GM12878 (cell line): Measurements from ENCODE around the gene PAX3. TPM values are rescaled to one million over a fixed set of nuclear protein-coding genes. Genes with fewer than 3 reads are reported as not detected.

Source experiments
- ATAC-seq: fragments of 200-7000 bp; cut with Tn5 transposase; 3 replicates; pipeline ENCODE4 v1.9.1; 2020; ENCODE audit warnings: mild to moderate bottlenecking, moderate library complexity
- BruUV-seq: library from RNA; stranded (reverse); fragments of 400-500 nt; replicated peaks from 2 replicates; lab custom pipeline; 2021; lab: Mats Ljungman, UMichigan
- CTCF ChIA-PET: fragments of 300-600 bp; sonication (Branson Sonifier 250); formaldehyde crosslinking; extraction: SDS; loops from one replicate; lab custom pipeline; 2021; ENCODE audit warnings: inconsistent platforms; lab: Yijun Ruan, JAX
- POLR2A ChIA-PET: fragments of 350-600 bp; formaldehyde crosslinking; extraction: SDS; loops from one replicate; lab custom pipeline; 2021; ENCODE audit warnings: inconsistent platforms; lab: Charles Lee
- RAD21 ChIA-PET: fragments of 300-600 bp; sonication (Branson Sonifier 250); formaldehyde crosslinking; loops from one replicate; lab custom pipeline; 2023; ENCODE audit warnings: antibody characterized with exemption; ENCODE audit not compliant: unreplicated experiment; lab: Charles Lee
- SMC1A ChIA-PET: fragments of 300-600 bp; sonication (Branson Sonifier 250); formaldehyde crosslinking; loops from one replicate; lab custom pipeline; 2023; ENCODE audit not compliant: unreplicated experiment, uncharacterized antibody; lab: Charles Lee
- DNase-seq: peaks from one replicate; pipeline ENCODE4 v3.0.0-alpha.2; 2011; ENCODE audit warnings: low read depth, low spot score
- FAIRE-seq: peaks from 3 replicates; lab custom pipeline; 2011; peaks lifted over from hg19 to GRCh38; lab: Jason Lieb, UNC
- H2AFZ ChIP-seq: 2 replicates; pipeline ENCODE4 v1.6.0; 2011; ENCODE audit warnings: low read depth, low read length, control low read depth; ENCODE audit not compliant: control insufficient read depth
- H3K27ac ChIP-seq: 2 replicates; pipeline ENCODE4 v1.5.1; 2011; ENCODE audit warnings: control low read depth; ENCODE audit not compliant: control insufficient read depth, insufficient read depth
- H3K27me3 ChIP-seq, 2 experiments: replicated peaks in 1 of 2; 2 replicates each; pipeline versions ENCODE4 v1.6.0 to v1.6.1; 2011; ENCODE audit warnings: low read length in 1 of 2; ENCODE audit not compliant: control insufficient read depth in 2 of 2, insufficient read depth in 2 of 2
- H3K36me3 ChIP-seq, 2 experiments: 2 replicates each; pipeline ENCODE4 v1.5.1; 2011; ENCODE audit warnings: low read length in 1 of 2; ENCODE audit not compliant: control insufficient read depth in 2 of 2, insufficient read depth in 2 of 2
- H3K4me1 ChIP-seq: 2 replicates; pipeline ENCODE4 v1.6.1; 2011; ENCODE audit warnings: mild to moderate bottlenecking, low read length, moderate library complexity, mixed read lengths; ENCODE audit not compliant: control insufficient read depth, insufficient read depth
- H3K4me2 ChIP-seq: 2 replicates; pipeline ENCODE4 v1.6.0; 2011; ENCODE audit warnings: control low read depth; ENCODE audit not compliant: control insufficient read depth, insufficient read depth
- H3K4me3 ChIP-seq: fragments of 200-600 bp; sonication (generic); 2 replicates; pipeline ENCODE4 v1.5.1; 2016
- H3K79me2 ChIP-seq: 2 replicates; pipeline ENCODE4 v1.6.0; 2011; ENCODE audit warnings: low read length; ENCODE audit not compliant: control insufficient read depth, insufficient read depth
- H3K9ac ChIP-seq: 2 replicates; pipeline ENCODE4 v1.8.0; 2011; ENCODE audit warnings: low read length, control low read depth, mixed read lengths; ENCODE audit not compliant: control insufficient read depth, insufficient read depth
- H3K9me3 ChIP-seq: replicated peaks from 3 replicates; pipeline ENCODE4 v1.5.1; 2011; ENCODE audit warnings: mild to moderate bottlenecking, low read length; ENCODE audit not compliant: control insufficient read depth, insufficient read depth
- H4K20me1 ChIP-seq: 2 replicates; pipeline ENCODE4 v1.6.0; 2011; ENCODE audit not compliant: control insufficient read depth, insufficient read depth
- BMI1 ChIP-seq: fragments of 450-650 bp; IDR thresholded peaks from 2 replicates; pipeline ENCODE4 v1.6.1; 2016; ENCODE audit warnings: mild to moderate bottlenecking, moderate library complexity, borderline replicate concordance
- HDAC6 ChIP-seq: fragments of 200-600 bp; sonication (generic); IDR thresholded peaks from one replicate; pipeline ENCODE4 v1.8.0; 2017; ENCODE audit warnings: antibody characterized with exemption; ENCODE audit not compliant: unreplicated experiment
- NR2F1 ChIP-seq: fragments of 450-650 bp; conservative IDR thresholded peaks from 2 replicates; pipeline ENCODE4 v1.6.1; 2017; ENCODE audit warnings: mild to moderate bottlenecking
- TCF12 ChIP-seq: IDR thresholded peaks from 2 replicates; pipeline ENCODE4 v1.6.1; 2011; ENCODE audit warnings: low read depth, mild to moderate bottlenecking, low read length
- ZNF274 ChIP-seq: IDR thresholded peaks from one replicate; pipeline ENCODE4 v1.8.0; 2011; ENCODE audit not compliant: insufficient read length, insufficient read depth
- WGBS: methylation state at CpG from one replicate; pipeline ENCODE4 v1.1.6; 2016; ENCODE audit warnings: low lambda C conversion rate; ENCODE audit not compliant: insufficient replicate concordance, insufficient coverage; ENCODE audit errors: missing lambda C conversion rate; 5-methylcytosine and 5-hydroxymethylcytosine counted together
- in situ Hi-C: fragments of 300-500 bp; cut with MboI; formaldehyde crosslinking; loops from 9 replicates; pipeline ENCODE4 v1.14.3; 2018; ENCODE audit warnings: mixed read lengths
- intact Hi-C: fragments of 100-400 bp; cut with micrococcal nuclease; formaldehyde crosslinking; loops from one replicate; pipeline ENCODE4 v1.14.2; 2022; ENCODE audit not compliant: unreplicated experiment
- polyA plus RNA-seq, 11 experiments: library from polyadenylated mRNA; depleted of rRNA in 4 of 11; unstranded in 6 of 11; stranded (reverse) in 5 of 11; fragments of >200 nt; fragmentation: Nextera tagmentation in 4 of 11; fragmentation: Illumina TruSeq in 1 of 11; extraction: Ambion mirVana in 4 of 11; extraction: Trizol in 1 of 11; gene quantifications; 1 replicate in 1 of 11; 2 replicates in 10 of 11; pipeline versions ENCODE4 v1.2.1 to v1.2.3, GENCODE V29; 2011 to 2016; ENCODE audit warnings: inconsistent platforms in 2 of 11, missing spikeins in 2 of 11, low read depth in 1 of 11
- total RNA-seq, 4 experiments: library from RNA; depleted of rRNA in 3 of 4; stranded (reverse); fragments of >200 nt in 3 of 4; fragmentation: Illumina TruSeq in 1 of 4; extraction: Trizol in 1 of 4; gene quantifications; 2 replicates each; pipeline versions ENCODE4 v1.2.1 to v1.2.3, GENCODE V29; 2013 to 2021

Gene PAX3
- total and polyA plus RNA-seq, 10 of the 15 experiments (the other 5 are each of a cell fraction or from before 2014, with no cell fraction given): not detected

DNA sequence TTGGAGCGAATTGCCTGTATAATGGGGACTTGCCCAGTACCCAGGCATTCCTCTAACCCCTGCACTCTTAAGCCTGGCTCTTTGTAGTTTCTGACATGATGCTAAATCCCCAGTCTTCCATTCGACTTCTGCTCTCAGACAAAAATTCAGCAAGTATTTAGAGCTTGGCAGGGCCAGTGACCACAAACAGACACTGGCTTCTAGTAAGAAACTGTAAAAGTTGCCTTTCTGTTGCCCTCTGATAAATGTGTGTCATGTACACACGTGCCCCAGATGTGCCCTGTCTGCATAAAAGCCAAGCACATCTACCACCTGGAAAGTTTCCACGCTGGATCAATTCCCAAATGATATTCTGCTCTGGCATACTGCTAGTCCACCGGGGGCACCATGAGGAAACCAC lies 18.0 kb downstream of the PAX3 start:
- Histone ChIP-seq H3K4me2 (no peak overlapping the region), H2AFZ (no peak overlapping the region), H3K36me3 (no peaks in the 10 kb centered on the region), H3K27me3 (peaks cover 0 to 2% of the 10 kb centered on the region in 2 experiments; a peak in 2 of 4 replicates), H3K79me2 (no peaks in the 10 kb centered on the region), H3K4me1 (no peaks in the 10 kb centered on the region), H3K27ac (no peak overlapping the region), H3K4me3 (no peak overlapping the region), H3K9me3 (no peaks in the 10 kb centered on the region), H3K9ac (no peak overlapping the region), H4K20me1 (no peaks in the 10 kb centered on the region)
- ChIA-PET CTCF (no interaction called here), SMC1A (no interaction called here), POLR2A (no interaction called here), RAD21 (no interaction called here)
- no peak for ATAC-seq
- DNase-seq: no peak
- WGBS: 0% methylated on average over 5 of the region's 5 CpGs
- intact Hi-C loops (no loop called here), in situ Hi-C loops (no loop called here)
- no TSS peak for BruUV-seq
- FAIRE-seq: no peak
- TF ChIP-seq NR2F1: no peak
- TF ChIP-seq BMI1: no peak
- no peak for TF ChIP-seq ZNF274

DNA sequence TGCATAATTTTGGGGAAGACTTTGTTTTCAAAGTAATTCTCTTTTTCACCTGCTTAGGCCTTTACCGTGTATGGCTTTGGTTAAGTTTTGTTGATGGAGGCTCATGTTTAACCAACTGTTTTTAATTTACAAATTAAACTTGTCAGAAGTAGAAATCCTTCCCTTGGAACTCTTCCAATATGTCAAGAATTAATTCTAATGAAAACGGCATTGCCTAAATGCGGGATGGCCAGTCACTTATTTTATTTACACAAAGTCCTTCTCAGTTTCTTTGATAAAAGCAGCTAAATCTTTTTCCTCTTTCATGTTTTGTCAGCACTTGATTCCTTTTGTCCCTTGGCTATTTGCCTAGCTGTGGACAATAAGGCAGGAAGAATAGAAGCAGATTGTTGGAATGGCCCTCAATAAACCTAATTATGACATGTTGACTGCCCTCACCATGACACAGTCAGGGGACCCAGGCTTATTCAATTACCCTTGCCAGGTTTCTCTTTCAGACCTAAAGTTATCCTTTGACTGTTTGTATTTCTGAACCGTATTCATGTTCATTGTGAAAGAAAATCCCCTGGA lies 26.3 kb downstream of the PAX3 start:
- no peak overlapping the region for H3K4me3 ChIP-seq
- TF ChIP-seq TCF12 (no peak), HDAC6 (no peak)
- H3K79me2 ChIP-seq: no peaks in the 10 kb centered on the region
- FAIRE-seq (no peak), ATAC-seq (no peak), DNase-seq (no peak)
- no peaks in the 10 kb centered on the region for H3K9me3 ChIP-seq
- no peaks in the 10 kb centered on the region for H4K20me1 ChIP-seq
- intact Hi-C loops: no loop called here
- H3K27me3 ChIP-seq: 0 out of 4 replicates have a peak, but pooled peaks cover 0 to 2% of the 10 kb centered on the region in 2 experiments
- BruUV-seq: no TSS peak
- no peak overlapping the region for H3K9ac ChIP-seq
- H2AFZ ChIP-seq: no peak overlapping the region
- in situ Hi-C loops: no loop called here
- no peaks in the 10 kb centered on the region for H3K36me3 ChIP-seq
- no peak overlapping the region for H3K27ac ChIP-seq
- no peak overlapping the region for H3K4me2 ChIP-seq
- POLR2A ChIA-PET: no interaction called here
- WGBS: 41% methylated on average over 4 of the region's 4 CpGs
- SMC1A ChIA-PET: no interaction called here
- CTCF ChIA-PET: no interaction called here
- no peaks in the 10 kb centered on the region for H3K4me1 ChIP-seq
- RAD21 ChIA-PET: interaction anchor here (0.6 kb wide), 1 partner anchor 301 kb away, joined by 3 read pairs; no protein-coding TSS in a partner anchor
